Measurements from ENCODE around the gene LRRIQ3.

- no peak for TF ChIP-seq CTCF (IDR thresholded peaks at IDR 0.05)
- no peak for TF ChIP-seq POLR2A (IDR thresholded peaks at IDR 0.05)
These were observed 186.2 kb downstream of the LRRIQ3 start for GRCh38 chr1:74011736-74012135.

Data from upper lobe of left lung (tissue), 4 donors.